Hypothalamus (tissue), 51 donors: ENCODE results near the gene FGF11.
"Not testable (repeated sequence)": the region's sequence is repeated elsewhere in the genome, so short reads cannot be mapped to it uniquely, and the experiment has no call there.

Experiments
- DNase-seq, 51 donors: peaks; one replicate each; lab custom pipeline; 2025; lab: John Stamatoyannopoulos, UW

The FGF11 gene

DNA sequence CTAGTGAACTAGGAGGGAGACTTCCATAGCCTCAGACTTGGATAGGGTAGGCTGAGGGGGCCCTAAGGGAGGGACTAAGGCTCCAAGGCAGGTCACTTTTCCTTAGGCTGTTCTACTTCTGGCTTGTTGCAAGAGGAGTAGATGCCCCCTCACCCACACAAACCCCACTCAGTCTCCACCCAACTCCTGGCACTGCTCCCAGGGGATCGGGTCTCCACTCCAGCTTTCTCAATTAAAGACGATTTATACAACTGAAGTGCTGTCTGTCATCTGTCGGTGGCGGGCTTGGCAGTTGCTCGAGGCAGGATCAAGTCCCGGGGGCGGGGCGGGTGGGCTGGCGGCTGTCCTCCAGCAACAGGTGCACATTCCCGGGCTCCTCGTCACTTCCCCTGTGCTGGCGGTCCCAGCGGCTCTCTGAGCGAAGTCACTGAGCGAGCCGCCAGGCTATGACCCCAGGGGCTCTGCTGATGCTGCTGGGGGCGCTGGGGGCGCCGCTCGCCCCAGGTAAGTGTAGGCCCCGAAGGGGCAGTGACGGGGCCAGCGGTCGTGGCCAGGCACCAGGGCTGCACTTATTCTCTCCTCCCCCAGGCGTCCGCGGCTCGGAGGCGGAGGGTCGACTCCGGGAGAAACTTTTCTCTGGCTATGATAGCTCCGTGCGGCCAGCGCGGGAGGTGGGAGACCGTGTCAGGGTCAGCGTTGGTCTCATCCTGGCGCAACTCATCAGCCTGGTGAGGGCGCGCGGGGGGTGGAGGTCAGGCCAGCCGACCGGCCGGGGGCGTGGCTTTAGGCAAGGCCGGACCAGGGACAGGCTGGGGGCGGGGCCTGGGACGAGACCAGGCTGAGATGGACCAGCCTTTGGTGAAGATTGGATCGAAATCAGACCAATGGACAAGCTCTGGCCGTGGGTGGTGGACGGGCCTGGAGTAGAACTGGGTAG is 5.6 kb downstream of the FGF11 start, which contains the start of gene CHRNB1:
CHRNB1 (plus strand) TSS at position 380 of the 937 bp plus-strand sequence; CDS start at position 447, 67 bp downstream.
- DNase-seq: peak in 42 of 51 donors; percentile 20 to 88 (median 62)

DNA sequence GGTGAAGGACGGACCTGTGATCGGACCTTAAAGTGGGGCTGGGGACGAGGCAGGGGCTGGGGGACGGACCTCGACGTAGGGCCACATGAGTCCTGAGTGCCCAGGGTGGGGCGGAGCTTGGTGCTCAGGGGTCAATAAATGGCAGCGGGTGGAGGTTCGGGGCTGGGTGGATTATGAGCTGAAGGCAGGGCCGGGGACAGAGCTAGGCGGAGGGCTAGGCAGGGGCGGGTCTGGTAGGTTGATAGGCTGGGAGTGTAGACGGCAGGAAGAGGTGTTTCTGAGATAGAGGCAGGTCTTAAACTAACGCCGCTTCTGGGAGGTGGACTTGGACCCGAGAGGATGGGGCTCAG is 6.3 kb downstream of the FGF11 start:
- no peak for DNase-seq

DNA sequence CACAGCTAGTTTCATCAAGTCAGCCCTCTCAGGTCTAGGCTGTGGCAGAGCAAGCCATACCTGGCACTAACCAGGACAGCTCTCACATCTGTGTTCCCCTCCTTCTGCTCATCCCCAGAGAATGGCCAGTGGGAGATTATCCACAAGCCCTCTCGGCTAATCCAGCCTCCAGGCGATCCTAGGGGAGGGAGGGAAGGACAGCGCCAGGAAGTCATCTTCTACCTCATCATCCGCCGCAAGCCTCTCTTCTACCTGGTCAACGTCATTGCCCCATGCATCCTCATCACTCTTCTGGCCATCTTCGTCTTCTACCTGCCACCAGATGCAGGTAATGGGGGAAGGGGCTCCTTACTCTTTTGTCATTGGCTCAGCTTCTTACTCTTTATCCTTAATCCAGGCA is 9.1 kb downstream of the FGF11 start:
- DNase-seq: no peak

DNA sequence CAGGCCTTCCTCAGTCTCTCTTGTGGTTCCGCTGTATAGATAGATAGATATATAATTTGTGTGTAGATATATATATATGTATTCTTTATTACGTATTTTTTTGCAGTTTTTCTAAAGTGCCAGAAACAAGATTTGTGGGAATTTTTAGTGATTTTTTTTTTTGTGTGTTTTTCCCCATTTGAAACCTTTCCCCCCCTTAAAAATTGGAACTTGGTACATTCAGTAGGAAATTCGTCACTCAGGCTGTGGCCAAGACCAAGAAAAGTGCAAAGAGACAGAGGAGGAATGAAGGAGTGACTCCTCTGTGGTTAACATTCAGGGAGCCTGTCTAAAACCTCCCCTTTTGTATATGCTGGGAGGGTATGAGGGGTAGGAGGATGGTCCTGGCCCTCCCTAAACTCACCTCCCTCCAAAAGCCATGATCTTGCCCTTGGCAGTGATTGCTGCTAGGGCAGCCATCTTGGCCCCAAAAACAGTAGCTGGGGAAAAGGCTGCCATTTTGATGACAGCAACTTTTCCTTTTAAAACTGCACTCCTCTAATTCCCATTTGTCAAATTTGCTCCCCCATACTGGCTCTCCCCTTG is 20.7 kb downstream of the FGF11 start:
- no peak for DNase-seq

DNA sequence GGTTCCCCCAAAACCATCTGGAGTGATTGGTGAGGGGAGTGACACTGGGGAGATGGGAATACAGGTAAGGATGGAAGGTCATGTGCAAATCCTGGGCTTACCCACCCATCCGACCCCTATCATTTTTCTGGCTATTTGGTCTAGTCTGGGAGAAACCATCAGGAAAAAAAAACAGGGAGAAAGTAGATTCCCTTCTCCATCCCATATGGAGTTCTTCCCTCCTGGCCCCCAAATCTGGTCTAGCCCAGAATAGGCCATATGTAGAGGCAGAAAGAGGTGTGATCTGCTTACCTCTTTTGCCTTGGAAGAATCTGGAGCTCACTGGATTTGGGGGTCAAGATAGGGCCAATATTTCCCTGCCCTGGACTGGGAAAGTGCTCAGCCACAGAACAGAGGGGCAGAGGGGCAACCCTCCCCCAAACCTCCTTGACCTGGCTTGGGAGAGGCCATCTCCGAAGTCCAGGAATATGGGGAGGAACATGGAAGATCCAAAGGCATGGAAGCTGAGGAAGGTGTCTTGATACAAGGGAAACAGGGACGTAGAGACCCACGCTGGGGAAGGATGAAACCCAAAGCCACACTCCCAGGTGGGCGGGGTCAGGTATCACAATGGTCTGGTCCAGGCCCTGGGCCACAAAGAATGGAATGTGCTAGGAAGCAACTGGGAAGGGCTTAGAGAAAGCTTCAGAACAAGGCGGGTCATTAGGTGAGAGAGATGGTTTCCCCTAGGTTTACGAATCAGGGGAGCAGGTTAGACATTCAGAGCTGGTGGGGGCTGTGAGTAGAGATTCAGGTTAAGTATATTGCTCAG is 21.7 kb downstream of the FGF11 start:
- no peak for DNase-seq

DNA sequence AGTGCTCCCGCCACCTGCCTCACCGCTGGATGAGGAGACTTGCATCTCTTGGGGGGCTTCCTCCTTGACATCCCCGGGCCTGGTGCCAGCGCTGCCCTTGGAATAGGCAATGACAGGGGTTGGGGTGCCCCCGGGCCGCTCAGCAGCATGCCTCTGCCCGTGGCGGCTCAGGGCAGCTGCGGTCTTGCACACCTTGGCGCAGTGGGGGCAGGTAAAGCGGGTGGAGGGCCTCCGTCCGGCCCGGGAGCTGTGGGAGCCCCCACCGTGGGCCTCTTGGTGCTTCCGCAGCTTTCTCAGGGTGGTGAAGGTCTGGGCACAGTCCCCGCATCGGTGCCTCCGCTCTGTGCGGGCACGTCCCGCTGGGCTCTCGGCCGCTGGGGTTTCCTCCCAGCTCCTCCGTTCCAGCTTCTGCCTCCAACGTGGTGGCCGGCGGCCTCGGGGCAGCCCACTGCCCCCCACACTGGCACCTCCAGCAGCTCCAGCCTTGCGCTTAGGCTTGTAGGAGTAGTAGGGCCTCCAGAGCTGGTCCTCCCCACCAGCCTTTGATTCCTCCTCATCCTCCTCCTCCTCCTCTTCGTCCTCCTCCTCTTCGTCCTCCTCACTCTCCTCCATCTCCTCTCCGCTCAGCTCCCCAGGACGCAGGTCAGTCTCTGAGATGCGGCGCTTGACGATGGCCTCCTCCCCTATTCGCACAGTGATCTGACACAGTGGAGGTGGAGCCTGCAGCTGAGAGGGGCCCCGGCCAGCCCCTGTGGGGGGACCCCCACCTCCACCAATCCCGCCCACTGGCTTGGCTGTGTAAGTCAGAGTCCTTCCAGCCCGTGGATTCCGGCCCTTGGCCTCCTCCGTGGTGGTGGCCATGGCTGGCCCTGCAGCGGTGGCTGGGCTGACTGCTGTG is 23.4 kb downstream of the FGF11 start:
- no peak for DNase-seq

DNA sequence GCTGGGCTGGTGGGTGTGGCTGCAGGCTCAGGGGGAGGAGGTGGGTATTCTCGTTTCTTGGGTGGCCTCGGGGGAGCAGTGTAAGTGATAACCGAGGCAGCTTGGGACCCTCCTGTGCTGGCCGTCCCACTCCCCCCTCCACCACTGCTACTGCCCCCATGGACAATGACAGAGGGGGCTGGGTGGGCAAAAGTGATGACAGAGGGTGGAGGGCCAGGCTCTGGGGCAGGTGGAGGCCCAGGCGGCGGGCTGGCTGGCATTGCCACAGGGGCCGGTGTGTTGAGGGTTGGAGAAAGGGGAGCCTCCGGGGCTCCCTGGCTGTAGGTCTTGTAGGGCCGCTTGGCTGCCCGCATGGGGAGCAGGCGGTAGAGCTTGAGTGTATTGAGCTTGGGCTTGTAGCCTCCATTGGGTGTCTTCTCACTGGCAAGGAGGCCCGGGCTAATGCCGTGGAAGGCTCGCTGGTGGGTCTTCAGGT is 24.1 kb downstream of the FGF11 start:
- no peak for DNase-seq

DNA sequence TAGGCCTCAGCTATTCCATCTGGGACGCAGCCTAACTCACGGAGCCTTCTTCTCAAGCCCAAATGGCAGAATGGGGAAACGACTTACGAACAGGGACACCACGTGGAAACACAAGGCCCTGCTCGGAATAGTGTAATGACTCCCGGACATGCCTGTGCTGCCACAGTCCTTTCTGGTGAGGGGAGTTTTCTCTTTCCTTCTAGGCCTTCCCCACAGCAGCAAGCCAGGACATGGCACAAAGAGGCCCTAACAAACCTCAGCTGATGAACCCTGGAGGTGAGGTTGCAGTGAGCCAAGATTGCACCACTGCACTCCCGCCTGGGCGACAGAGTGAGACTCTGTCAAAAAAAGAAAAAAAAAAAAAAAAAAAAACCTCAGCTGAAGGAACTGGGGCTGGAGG is 24.8 kb downstream of the FGF11 start:
- DNase-seq: no peak

DNA sequence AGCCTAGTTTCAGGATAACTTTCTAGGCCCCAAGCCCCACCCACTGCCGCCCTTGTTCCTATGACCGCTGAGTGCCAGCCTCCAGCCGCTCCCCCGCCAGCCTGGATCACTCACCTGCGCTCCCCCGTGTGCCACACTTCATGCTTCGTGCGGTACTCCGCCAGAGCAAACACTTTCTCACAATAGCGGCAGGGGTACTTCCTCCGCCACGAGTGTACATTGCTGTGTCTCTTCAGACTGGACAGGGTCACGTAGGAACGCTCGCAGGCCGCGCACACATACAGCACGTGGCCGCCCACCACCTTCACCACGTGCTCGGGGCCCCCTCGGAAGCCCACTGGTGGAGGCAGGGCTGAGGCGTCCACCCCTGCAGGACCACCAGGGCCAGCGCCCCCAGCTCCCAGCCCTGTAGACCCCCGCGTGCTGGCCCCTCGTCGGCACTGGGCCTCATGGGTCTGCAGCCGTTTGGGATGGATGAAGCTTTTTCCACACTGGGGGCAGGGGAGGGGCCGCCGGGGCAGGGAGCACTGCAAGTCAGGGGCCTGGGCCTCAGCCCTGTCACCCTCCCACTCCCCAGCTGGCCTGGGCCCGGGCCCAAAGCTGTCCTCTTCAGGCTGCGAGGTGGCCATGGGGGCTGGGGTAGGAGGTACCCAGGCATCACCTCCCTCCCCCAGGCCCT is 26.4 kb downstream of the FGF11 start:
- DNase-seq: no peak

DNA sequence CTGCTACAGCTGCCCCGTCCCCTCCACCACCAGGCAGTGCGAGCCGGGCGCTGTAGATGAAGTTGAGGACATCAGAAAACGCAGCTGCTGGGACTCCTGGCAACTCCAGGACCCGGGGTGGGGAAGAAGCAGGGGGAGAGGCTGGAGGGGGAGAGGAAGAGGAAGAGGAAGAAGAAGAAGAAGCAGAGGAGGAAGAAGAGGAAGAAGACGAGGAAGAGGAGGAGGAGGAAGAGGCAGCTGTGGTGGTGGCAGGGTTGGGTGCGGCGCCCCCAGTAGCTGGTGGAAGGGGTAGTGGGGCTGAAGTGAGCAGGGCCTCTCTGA is 27.0 kb downstream of the FGF11 start:
- DNase-seq: no peak

DNA sequence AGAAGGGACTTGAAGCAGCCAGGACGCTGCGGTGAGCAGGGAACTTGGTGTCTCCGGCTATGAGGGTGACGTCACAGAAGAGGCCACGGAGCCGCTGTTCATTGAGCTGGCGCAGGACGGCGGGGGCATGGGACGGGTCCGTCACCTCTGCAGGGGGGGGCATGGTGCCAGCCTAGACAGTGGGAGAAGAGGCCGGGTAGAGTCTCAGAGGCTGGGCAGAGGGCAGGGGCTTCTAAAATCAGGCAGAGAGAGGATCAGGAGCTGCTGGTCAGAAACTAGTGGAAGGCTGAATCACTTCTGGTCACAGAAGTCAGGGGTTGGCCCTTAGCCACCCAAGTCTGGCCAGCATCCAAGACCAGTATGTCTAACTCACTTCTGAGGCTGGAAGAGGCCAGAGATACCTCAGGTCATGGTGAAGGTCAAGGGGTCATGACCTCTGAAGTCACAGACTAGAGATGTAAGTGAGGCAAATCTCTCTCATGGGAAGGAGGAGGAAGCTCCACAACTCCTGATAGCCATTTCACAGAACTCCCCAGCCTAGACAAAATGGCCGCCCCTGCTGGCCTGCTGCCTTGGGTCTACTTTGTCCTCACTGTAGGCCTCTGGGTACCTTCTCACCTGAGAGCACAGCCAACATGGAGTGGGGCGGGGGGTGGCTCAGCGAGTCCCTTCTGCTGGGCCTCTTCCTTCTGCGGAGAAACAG is 27.5 kb downstream of the FGF11 start:
- DNase-seq: peak in 9 of 51 donors; percentile 15 to 62 (median 39)

DNA sequence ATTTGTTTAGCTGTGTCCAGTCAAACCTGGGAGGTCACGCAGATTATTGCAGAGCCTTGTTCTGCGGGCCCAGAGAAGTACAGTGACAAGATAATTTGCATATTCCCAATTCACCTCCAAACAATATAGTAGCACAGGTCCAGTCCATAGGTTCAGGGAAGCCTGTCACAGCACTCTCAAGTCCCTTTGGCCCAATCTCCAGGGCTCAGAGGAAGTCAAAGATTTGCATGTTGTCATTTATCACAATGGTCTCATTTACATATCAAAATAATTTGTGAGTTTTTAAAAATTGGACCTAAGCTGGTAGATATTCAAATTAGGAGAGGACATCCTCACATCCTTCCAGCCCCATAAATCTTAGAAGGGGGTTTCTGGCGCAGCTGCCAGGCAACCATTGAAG is 28.2 kb downstream of the FGF11 start:
- no peak for DNase-seq

DNA sequence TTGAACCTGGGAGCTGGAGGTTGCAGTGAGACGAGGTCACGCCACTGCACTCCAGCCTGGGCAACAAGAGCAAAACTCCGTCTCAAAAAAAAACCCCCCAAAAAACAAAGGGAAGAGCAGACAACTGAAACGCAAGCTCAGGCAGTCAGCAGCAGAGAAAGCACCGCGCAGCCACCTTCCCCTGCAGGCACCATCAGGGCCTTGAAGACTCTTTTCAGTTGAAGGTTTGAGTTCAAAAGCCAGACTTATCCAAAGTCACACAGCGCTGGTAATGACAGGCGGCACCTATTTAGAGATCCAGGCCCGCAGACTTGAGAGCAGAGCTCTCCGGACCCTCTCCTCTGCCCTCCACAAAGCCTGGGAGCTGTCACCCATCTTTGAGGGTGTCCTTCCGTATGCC is 29.0 kb downstream of the FGF11 start:
- DNase-seq: no peak

DNA sequence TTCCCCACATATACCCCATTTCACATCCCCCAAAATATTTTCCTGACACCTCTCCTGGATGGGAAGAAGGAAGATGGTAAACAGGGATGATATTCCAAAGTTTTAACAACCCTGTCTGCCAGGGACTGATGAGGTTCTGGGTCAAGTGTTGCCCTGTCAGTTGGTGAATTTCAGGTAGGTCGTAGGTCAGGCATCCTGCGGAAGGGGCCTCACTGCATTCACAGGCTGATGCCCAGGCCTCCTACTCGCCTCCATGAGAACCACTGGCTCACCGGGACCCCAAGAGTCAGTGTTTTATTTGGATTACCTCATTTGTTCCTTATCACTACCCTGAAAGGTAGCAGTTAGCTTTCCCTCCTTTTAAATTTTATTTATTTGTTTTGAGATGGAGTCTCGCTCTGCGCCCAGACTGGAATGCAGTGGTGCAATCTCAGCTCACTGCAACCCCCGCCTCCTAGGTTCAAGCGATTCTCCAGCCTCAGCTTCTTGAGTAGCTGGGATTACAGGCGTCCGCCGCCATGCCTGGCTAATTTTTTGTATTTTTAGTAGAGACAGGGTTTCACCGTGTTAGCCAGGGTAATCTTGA is 29.6 kb downstream of the FGF11 start:
- DNase-seq: no peak

DNA sequence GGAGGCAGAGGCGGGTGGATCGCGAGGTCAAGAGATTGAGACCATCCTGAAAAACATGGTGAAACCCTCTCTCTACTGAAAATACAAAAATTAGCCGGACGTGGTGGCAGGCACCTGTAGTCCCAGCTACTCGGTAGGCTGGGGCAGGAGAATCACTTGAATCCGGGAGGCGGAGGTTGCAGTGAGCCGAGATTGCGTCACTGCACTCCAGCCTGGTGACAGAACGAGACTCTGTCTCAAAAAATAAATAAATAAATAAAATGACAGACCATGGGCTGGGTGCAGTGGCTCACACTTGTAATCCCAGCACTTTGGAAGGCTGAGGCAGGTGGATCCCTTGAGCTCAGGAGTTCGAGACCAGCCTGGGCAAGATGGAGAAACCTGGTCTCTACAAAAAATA is 30.5 kb downstream of the FGF11 start:
- DNase-seq: not testable (repeated sequence)

DNA sequence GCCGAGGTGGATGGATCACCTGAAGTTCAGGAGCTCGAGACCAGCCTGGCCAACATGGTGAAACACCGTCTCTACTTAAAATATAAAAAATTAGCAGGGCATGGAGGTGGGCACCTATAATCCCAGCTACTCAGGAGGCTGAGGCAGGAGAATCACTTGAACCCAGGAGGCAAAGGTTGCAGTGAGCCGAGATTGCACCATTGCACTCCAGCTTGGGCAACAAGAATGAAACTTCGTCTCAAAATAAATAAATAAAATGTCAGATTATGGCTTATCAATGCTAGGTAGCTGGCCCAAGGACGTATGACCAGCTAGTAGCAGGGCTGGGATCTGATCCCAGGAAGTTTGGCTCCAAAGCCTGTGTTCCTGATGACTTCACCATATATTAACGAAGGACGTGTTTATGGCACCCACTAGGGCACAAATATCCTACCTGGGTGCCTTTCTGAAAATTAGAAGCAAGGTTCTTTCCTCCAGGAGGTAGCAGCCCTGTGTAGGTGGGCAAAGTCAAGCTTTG is 31.2 kb downstream of the FGF11 start:
- not testable (repeated sequence) for DNase-seq

DNA sequence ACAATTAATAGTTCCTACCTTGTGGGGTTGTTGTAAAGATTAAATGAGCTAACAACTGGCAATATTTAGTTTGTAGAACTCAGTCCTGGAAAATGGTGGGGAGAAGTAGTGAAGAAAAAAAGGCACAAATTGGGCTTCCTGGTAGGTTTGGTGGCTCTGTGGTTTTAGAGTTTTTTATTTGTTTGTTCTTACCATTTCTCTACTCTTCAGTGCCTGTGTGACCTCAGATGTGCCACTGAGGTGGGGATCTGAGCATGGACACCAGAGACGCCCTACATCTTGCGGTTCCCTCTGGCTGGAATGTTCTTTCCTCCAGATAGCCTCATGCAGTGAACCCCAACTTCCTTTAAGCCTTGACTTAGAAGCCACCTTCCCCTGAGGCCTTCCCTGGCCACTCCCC is 32.4 kb downstream of the FGF11 start:
- no peak for DNase-seq

DNA sequence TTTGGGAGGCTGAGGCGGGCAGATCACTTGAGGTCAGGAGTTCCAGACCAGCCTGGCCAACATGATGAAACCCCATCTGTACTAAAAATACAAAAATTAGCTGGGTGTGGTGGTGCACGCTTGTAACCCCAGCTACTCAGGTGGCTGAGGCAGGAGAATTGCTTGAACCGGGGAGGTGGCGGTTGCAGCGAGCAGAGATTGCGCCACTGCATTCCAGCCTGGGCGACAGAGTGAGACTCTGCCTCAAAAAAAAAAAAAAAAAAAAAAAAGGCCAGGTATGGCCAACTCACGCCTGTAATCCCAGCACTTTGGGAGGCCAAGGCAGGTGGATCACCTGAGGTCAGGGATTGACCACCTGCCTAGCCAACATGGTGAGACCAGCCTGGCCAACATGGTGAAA is 35.5 kb downstream of the FGF11 start:
- DNase-seq: not testable (repeated sequence)
